ENCODE results near the gene TMEM63B.

- TF ChIP-seq EZH2 (IDR thresholded peaks at IDR 0.05; ENCODE audit: insufficient read depth, poor library complexity, severe bottlenecking), result no peak
- TF ChIP-seq EZH2phosphoT487 (IDR thresholded peaks at IDR 0.05; ENCODE audit: insufficient read depth, low read depth), result no peak
Observed at GRCh38 chr6:44097782-44098317, 29.5 kb upstream of the TMEM63B start.
